Measurements from ENCODE around the gene HMCES. TPM values are rescaled to one million over a fixed set of nuclear protein-coding genes. Genes with fewer than 3 reads are reported as not detected.

Gene HMCES
- total RNA-seq, 3 donors from 2014 or later: 37.0 to 44.1 (median 41.4) TPM

- no peaks in the 10 kb centered on the region for H3K36me3 ChIP-seq (ENCODE audit: low read depth)
- intact Hi-C loops (cut with DNase I, micrococcal nuclease): no loop called here
- peaks cover 16% of the 10 kb centered on the region for H3K4me1 ChIP-seq (ENCODE audit: low read depth)
- no peaks in the 10 kb centered on the region for H3K9me3 ChIP-seq
- no peak for TF ChIP-seq CTCF (IDR thresholded peaks at IDR 0.05)
- H3K4me3 ChIP-seq: no peak overlapping the region
- no peak for DNase-seq
- ATAC-seq: no peak
Observed at GRCh38 chr3:129313415-129313664, 34.7 kb downstream of the HMCES start.

DNA sequence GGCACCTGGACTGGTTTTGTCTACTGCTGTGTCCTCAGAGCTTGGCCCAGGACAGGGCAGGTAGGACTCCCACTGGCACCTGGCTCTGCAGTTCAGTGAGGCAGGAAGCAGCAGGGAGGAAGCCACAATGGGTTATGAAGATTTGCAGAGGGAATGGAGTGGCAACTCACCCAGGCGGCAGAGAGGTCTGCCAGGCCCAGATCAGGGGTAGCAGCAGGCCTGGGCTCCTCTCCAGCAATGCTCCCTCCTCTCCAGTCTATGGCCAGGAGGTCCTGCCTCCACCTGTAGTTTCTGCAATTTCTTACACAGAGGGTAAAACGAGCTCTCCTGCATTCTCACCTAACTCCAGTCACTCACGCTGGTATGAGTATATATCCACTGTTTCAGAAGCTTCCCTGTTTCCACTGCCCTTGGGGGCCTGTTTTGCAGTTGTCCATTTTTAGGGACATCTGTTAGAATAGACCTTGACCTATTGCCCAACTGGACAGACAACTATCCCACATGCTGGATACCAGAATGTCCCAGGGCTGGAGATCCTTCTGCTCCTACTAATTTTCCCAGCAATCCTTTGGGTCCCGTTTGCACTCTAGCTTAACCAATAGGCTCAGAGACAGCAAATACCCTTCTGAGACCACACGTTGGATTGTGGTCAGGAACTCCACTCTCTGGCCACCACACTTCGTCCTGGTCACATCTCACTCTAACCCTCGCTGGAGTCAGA, 35.2 kb downstream of the HMCES start:
- no peak for TF ChIP-seq CTCF (IDR thresholded peaks at IDR 0.05)
- H3K36me3 ChIP-seq (ENCODE audit: low read depth): no peaks in the 10 kb centered on the region
- peaks cover 16% of the 10 kb centered on the region for H3K4me1 ChIP-seq (ENCODE audit: low read depth)

DNA sequence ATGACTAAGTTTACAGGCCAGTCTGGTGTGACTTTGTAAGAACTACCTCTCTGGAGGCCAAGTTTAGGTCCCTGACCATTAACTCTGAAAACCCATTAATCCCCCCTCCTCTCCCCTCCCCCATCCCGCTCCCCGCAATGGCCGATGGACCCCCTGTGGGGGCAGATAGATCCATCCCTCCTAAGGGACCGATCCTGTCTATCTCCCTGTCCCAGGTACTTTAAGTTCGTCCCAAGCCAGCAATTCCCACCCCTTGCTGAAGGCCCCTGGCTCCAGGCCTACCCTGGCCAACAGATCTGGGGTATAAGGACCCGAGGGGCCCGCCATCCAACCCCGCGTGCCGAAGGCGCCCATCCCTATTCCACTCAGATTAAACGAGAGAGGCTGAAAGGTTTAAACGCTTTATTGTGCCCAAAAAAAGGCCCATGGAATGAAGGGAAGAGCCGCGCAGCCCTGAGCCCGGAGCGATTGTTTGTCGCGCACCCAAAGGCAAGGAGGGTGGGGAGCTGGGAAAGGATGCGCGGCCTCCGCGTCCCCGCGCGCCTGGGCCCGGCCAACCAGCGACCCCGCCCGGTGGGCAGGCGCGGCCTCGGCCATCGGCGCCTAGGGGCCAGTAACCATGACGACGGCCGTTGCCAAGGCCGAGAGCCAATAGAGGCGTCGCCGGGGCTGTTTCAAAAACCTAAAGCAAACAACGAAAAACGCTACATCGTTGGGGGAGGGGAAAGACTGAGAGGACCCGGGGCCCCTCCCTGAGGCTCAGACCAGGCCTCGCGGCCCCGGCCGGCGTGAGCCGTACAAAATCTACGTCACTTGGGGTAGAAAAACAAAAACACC, 35.9 kb downstream of the HMCES start:
- H3K36me3 ChIP-seq (ENCODE audit: low read depth): no peaks in the 10 kb centered on the region
- no peaks in the 10 kb centered on the region for H3K9me3 ChIP-seq
- peaks cover 16% of the 10 kb centered on the region for H3K4me1 ChIP-seq (ENCODE audit: low read depth)
- no peak for TF ChIP-seq CTCF (IDR thresholded peaks at IDR 0.05)
- intact Hi-C loops (cut with DNase I, micrococcal nuclease): no loop called here
- peak overlapping the region; percentile 56 for H3K4me3 ChIP-seq
- ATAC-seq: peak; percentile 44
- DNase-seq: peak; percentile 81 to 83 (median 83)

More for the DNA sequence above, 35.2 kb downstream of the HMCES start:
- intact Hi-C loops (cut with DNase I, micrococcal nuclease): no loop called here
- Histone ChIP-seq H3K9me3 (no peaks in the 10 kb centered on the region), H3K4me3 (no peak overlapping the region)
- DNase-seq (no peak), ATAC-seq (no peak)

DNA sequence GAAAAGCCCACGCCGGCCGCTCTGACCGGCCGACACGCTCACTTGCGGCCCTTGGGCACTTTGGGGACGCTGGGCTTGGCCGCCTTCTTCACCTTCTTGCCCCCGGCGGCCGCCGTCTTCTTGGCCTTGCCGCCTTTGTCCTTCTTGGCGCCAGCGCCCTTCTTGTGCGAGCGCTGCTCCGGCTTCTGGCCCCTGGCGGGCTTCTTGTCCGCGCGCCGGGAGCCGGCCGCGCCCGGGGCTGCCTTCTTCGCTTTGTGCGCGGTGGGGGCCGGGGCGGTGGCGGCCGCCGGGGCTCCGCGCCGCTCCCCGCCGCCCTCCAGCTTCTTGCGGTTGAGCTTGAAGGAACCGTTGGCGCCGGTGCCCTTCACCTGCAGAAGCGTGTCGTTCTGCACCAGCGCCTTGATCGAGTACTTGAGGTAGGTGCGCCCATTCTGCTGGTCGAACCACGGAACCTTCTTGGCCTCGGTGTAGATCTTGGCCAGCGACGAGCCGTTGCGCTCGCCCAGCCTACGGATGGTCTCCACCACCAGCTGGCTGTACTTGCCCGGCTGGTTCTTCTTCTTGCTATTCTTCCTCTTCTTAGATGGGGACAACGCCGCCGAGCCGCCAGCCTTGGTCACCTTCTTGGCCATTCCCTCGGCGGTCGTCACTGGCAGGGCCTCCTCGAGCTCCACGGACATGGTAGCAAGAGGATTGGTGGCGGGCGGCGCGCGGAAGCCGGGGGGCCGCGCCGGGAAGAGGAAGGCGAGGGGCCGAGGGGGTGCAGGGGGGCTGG, 36.7 kb downstream of the HMCES start:
- H3K4me1 ChIP-seq (ENCODE audit: low read depth): peaks cover 16% of the 10 kb centered on the region
- no peaks in the 10 kb centered on the region for H3K9me3 ChIP-seq
- peak overlapping the region; percentile 56 for H3K4me3 ChIP-seq
- DNase-seq (peak; percentile 46 to 71 (median 66)), ATAC-seq (peak; percentile 15)
- TF ChIP-seq CTCF (IDR thresholded peaks at IDR 0.05): no peak
- no peaks in the 10 kb centered on the region for H3K36me3 ChIP-seq (ENCODE audit: low read depth)
- intact Hi-C loops (cut with DNase I, micrococcal nuclease): no loop called here

- no peak for ATAC-seq
- H3K9me3 ChIP-seq: no peaks in the 10 kb centered on the region
- H3K36me3 ChIP-seq (ENCODE audit: low read depth): no peaks in the 10 kb centered on the region
- no peak for TF ChIP-seq CTCF (IDR thresholded peaks at IDR 0.05)
- H3K4me3 ChIP-seq: peak overlapping the region; percentile 56
- intact Hi-C loops (cut with DNase I, micrococcal nuclease): no loop called here
- peaks cover 16% of the 10 kb centered on the region for H3K4me1 ChIP-seq (ENCODE audit: low read depth)
- no peak for DNase-seq
Observed at GRCh38 chr3:129315998-129316247, 37.3 kb downstream of the HMCES start.

Measured in mucosa of descending colon (tissue), 3 donors.